SJCRH30 (cell line): ENCODE measurements around the gene ARHGAP5. TPM values are rescaled to one million over a fixed set of nuclear protein-coding genes. Genes with fewer than 3 reads are reported as not detected.

ENCODE experiments used
- DNase-seq, 2 experiments: peaks; one replicate each; pipeline ENCODE4 v3.0.0-alpha.2; 2015 to 2020
- H3K27ac ChIP-seq: fragments of 250-450 bp; sonication (Bioruptor Pico); 2 replicates; pipeline ENCODE4 v1.5.1; 2020; ENCODE audit warnings: mild to moderate bottlenecking, moderate library complexity
- H3K27me3 ChIP-seq: fragments of 250-450 bp; sonication (Bioruptor Pico); 2 replicates; pipeline ENCODE4 v1.5.1; 2020; ENCODE audit warnings: mild to moderate bottlenecking, moderate library complexity
- H3K36me3 ChIP-seq: fragments of 250-450 bp; sonication (Bioruptor Pico); 2 replicates; pipeline ENCODE4 v1.5.1; 2020; ENCODE audit warnings: mild to moderate bottlenecking, moderate library complexity
- H3K4me1 ChIP-seq: fragments of 250-450 bp; sonication (Bioruptor Pico); 2 replicates; pipeline ENCODE4 v1.5.1; 2020; ENCODE audit warnings: mild to moderate bottlenecking, moderate library complexity
- H3K4me3 ChIP-seq: fragments of 250-450 bp; sonication (Bioruptor Pico); 2 replicates; pipeline ENCODE4 v1.5.1; 2020; ENCODE audit warnings: mild to moderate bottlenecking, moderate library complexity
- H3K9me3 ChIP-seq: fragments of 250-450 bp; sonication (Bioruptor Pico); replicated peaks from 2 replicates; pipeline ENCODE4 v1.5.1; 2020; ENCODE audit warnings: mild to moderate bottlenecking, moderate library complexity
- total RNA-seq: library from RNA; depleted of rRNA; stranded (reverse); fragments of >200 nt; shearing (Covaris generic); gene quantifications from 2 replicates; pipeline ENCODE4 v1.2.3, GENCODE V29; 2014

Gene ARHGAP5
- total RNA-seq, 1 experiment from 2014 or later = 178 TPM

DNA sequence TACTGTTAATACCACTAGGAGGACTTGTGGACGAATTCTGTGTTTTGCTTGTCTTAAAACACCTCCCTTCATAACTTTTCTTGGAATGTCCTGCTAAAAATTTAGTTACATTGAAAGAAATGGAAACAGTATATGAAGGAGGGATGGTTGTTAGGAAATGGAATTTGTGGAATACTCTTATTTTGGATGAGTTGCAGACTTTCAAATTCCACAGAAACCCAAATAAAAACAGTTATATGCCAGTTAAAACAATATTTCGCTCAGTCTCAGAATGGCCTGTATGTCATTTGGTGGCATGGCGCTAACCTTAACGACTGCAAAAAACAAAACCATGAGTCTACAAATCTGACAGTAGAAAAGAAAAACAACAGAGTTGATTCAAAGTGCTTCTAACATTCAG, 12.2 kb upstream of the ARHGAP5 start:
- Histone ChIP-seq H3K27me3 (no peaks in the 10 kb centered on the region), H3K27ac (no peak overlapping the region), H3K9me3 (no peaks in the 10 kb centered on the region), H3K4me1 (no peaks in the 10 kb centered on the region), H3K36me3 (no peaks in the 10 kb centered on the region), H3K4me3 (no peak overlapping the region)
- no peak for DNase-seq

DNA sequence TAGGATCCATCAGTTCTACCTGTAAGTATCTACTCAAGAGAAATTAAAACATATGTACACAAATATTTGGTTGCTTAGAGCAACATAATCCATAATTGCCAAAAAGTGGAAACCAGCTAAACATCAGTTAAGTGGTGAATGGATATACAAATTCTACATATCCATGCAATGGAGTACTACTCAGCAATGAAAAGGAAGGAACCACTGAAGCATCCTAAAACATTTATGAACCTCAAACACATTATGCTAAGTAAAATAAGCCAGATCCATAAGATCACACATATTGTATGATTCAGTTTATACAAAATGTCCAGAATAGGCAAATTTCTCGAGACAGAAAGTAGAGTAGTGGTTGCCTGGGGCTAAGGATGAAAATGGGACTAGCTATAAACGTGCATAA, 8.4 kb upstream of the ARHGAP5 start:
- H3K36me3 ChIP-seq = no peaks in the 10 kb centered on the region
- no peak overlapping the region for H3K27ac ChIP-seq
- H3K4me3 ChIP-seq = no peak overlapping the region
- no peaks in the 10 kb centered on the region for H3K27me3 ChIP-seq
- no peak for DNase-seq
- H3K9me3 ChIP-seq = no peaks in the 10 kb centered on the region
- H3K4me1 ChIP-seq = no peaks in the 10 kb centered on the region

DNA sequence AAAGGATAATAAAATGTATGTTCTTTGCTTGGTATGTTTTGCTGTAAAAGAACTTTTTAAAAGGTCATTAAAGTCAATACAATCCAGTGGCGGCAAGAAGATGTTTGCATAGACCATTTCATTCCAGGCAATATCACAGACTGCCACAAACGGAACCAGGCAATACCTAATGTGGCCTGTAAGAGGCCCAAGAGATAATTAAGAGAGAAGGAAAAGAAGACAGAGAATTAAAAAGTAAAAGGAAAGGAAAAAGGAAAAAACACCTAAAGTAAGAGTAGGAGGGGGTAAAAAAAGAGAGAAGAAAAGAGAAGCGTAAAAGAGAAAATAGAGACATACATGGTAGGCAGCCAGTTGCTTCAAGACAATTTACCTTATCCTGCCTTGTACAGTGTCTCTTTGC, 6.8 kb upstream of the ARHGAP5 start:
- Histone ChIP-seq H3K9me3 (no peaks in the 10 kb centered on the region), H3K27ac (no peak overlapping the region)

DNA sequence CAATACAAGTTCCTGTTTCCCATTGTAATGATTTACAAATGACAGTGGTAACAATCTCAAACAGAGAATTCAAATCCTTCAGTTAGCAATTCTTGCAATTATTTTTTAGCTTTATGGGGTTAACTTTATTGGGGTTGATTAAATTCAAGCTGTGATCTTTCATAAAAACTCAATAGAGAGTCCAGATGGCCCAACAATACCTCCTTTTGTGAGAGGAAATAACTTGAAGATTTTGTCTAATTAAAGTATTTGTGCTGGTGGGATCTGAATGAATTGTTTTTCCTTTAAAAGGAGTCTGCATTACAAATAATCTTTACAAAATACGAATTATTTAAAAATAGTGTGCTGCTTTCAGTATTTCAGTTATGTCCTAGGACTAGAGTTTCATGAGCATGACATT, 4.4 kb upstream of the ARHGAP5 start:
- DNase-seq = no peak
- H3K4me3 ChIP-seq = no peak overlapping the region
- H3K27ac ChIP-seq = no peak overlapping the region
- H3K27me3 ChIP-seq = no peaks in the 10 kb centered on the region
- H3K4me1 ChIP-seq = 0 out of 2 replicates have a peak, but pooled peaks cover 4% of the 10 kb centered on the region
- H3K36me3 ChIP-seq = no peaks in the 10 kb centered on the region
- no peaks in the 10 kb centered on the region for H3K9me3 ChIP-seq

More for the DNA sequence above, 6.8 kb upstream of the ARHGAP5 start:
- H3K4me3 ChIP-seq = no peak overlapping the region
- H3K36me3 ChIP-seq = no peaks in the 10 kb centered on the region
- H3K4me1 ChIP-seq = 0 out of 2 replicates have a peak, but pooled peaks cover 4% of the 10 kb centered on the region
- DNase-seq = no peak
- no peaks in the 10 kb centered on the region for H3K27me3 ChIP-seq

DNA sequence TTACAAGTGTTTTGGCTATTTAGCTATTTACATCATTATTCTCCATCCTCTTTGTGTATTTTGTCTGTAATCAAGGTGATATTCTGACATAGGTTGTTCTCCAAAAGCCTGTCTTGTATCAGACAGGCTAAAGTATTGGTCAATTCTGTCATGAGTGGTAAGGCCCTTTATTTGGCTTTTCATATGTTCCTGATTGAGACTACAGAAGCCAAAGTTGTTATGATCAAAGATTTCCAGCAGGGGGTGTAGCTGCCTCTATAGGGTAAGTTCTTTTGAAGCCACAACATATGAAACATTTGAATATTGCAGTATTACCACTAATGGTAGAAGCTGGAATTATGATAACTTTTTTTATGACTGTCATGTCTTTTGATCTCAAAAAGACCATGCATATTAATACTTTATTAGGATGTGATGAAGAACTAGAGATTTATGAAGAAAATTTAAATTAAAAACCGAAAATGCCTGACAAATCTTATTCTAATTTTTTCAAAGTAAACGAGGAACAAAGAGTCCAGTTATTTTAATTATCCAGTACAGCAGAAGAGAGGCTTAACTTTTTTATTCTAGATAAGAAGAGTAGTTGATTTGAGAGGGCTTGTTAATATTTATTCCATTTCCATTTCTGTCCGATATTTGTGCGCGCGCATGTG, 3.4 kb upstream of the ARHGAP5 start:
- Histone ChIP-seq H3K27ac (no peak overlapping the region), H3K9me3 (no peaks in the 10 kb centered on the region), H3K4me3 (no peak overlapping the region), H3K36me3 (no peaks in the 10 kb centered on the region), H3K27me3 (no peaks in the 10 kb centered on the region), H3K4me1 (0 out of 2 replicates have a peak, but pooled peaks cover 4% of the 10 kb centered on the region)
- peak; percentile 60 to 89 for DNase-seq

DNA sequence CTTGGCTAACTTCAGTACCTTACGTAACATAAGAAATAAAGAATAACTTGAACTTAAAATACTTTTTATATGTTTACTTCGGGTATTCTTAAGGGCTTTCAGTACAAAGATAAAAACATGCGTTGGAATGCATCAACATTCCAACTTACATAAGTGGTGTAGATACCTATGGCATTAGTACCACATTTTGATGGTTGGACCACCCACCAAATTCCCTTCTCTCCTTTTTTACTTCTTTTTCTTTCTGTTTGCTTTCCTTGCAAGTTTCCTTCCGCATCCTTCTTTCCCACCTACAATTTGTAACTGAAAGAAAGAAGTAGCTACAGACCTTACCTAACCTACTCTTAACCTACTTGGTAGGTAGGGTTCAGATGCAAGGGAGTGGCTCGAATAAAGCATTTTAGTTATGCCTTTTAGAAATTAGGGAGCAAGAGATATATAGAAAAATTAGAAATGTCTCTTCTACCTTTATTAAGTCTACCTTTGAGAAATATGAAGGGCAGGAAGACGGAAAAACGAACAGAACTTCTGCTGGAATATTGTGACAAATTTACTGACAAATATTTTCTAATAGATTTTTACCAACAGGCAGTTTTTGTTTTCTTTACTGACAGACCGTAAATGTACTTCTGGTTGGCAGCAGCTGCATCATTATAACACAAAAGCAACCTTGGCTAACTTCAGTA, 2.1 kb upstream of the ARHGAP5 start:
- peak overlapping the region; percentile 98 for H3K4me3 ChIP-seq

DNA sequence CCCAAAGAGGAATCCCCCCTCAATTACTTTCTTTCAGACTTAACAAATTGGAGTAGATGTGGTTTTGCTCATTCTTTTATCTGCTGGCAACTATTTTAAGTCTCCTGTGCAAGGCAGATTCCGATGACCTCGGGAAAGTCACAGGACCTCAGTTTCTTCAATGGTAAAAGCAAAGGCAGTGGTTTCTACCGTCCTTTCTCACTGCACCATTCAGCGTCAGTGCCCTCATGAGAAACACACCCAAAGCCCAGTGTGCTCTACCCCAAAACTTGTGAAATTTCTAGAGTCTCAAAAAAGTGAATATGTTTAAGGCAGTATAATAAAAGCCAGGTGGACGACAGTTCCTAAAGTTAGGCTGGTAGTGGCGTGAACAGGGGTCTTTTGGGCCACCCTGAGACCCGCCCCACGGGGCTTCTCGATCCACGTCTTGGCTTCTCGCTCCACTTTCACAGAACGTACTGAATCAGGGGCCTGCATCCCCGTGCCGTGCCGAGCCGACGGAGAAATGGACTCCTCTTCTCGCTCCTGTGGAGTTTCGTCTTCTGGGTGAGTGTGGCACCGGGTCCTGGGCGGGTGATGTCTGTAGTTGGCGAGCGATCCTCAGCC, 1.3 kb upstream of the ARHGAP5 start:
- Histone ChIP-seq H3K9me3 (no peaks in the 10 kb centered on the region), H3K27ac (peak overlapping the region; percentile 81), H3K4me1 (peaks cover 8% of the 10 kb centered on the region; the same call in 1 of the 2 replicates), H3K27me3 (no peaks in the 10 kb centered on the region), H3K36me3 (no peaks in the 10 kb centered on the region; the same call in 1 of the 2 replicates), H3K4me3 (peak overlapping the region; percentile 98)
- peak; percentile 17 to 52 for DNase-seq

More for the DNA sequence above, 2.1 kb upstream of the ARHGAP5 start:
- H3K27ac ChIP-seq = peak overlapping the region; percentile 81; the same call in 1 of the 2 replicates
- H3K9me3 ChIP-seq = no peaks in the 10 kb centered on the region
- no peaks in the 10 kb centered on the region for H3K36me3 ChIP-seq
- H3K27me3 ChIP-seq = no peaks in the 10 kb centered on the region
- no peak for DNase-seq
- peaks cover 8% of the 10 kb centered on the region; the same call in 1 of the 2 replicates for H3K4me1 ChIP-seq

DNA sequence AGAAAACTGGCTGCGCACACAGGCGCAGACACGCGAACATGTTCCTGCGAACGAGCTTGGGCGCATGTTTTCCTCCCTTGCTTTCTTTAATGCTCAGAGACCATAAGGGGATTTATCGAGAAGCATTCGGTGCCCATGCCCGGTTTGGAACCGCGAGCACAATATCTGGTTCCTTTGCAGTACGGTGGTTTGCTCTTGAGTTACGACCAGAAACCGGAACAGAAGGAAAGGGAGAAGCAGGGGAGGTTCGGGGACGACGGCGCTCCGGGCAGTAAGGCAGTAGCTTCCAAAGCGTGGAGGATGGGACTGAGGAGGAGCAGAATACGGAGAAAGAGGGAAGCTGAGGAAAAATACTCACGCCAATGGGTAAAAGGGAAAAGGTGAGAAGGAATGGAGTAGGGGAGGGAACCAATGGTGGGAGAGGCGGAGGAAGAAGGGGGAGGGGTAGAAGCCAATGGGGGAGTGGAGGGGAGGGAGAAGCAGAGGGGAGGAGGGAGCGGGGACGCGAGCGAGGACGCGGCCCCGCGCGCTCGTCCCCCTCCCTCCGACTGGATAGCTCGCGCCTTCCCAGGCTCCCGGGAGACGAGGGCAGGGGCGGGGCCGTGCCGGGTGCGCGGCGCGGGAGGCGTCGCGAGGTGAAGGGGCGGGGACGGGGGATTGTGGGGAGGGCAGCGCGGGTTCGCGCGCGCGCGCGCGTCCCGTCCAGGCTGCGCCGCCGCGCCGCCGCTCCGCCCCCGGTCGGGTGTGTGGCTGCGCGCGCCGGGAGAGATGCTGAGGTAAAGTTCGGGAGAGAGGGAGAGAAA, 625 bp upstream of the ARHGAP5 start:
- peaks cover 8% of the 10 kb centered on the region; the same call in 1 of the 2 replicates for H3K4me1 ChIP-seq
- H3K27me3 ChIP-seq = no peaks in the 10 kb centered on the region

DNA sequence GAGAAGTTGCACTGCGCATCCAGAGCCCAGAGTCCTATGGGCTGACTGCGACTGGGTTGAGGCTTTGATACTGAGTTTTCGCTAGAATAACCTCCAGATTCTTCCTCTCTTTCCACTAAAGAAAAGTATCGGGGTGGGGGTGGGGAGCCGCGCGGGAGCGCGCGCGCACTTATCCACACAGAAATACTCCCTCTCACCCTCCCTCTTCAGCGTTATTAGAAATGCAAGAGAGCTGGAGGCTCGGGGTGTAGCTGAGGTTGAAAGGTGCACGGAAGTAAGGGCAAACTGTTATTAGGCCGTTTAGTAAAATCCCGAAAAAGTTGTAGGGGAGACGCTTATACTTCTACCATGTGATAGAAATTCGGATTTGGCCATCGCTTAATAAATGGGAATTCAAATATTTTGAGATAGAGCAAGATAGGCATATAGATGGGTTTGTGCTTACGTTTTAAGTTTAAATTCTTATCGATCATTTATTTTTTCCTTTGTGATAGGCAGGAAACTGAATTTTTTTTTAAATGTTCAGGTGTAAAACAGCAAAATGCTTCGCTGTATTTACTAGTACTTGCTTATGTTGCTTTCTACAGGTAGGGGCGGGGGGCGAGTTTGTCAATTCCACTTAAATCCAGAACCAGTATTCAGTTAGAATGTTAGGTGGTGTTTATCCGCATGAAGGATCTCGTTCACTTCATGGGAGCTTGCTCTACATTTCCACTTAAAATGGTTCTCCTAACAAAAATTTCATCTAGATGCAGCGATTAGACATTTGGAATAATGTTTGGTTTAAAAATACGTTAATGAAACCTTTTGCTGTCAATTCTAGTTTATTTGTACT, 1.1 kb downstream of the ARHGAP5 start:
- H3K4me1 ChIP-seq = peaks cover 8% of the 10 kb centered on the region; the same call in 1 of the 2 replicates
- peak; percentile 20 to 28 for DNase-seq
- H3K27me3 ChIP-seq = no peaks in the 10 kb centered on the region
- no peaks in the 10 kb centered on the region; the same call in 1 of the 2 replicates for H3K36me3 ChIP-seq
- H3K9me3 ChIP-seq = no peaks in the 10 kb centered on the region; the same call in 1 of the 2 replicates
- H3K27ac ChIP-seq = peak overlapping the region; percentile 95
- peak overlapping the region; percentile 98 for H3K4me3 ChIP-seq

More for the DNA sequence above, 625 bp upstream of the ARHGAP5 start:
- H3K36me3 ChIP-seq = no peaks in the 10 kb centered on the region; the same call in 1 of the 2 replicates
- peak overlapping the region; percentile 98 for H3K4me3 ChIP-seq
- no peaks in the 10 kb centered on the region for H3K9me3 ChIP-seq
- DNase-seq = peak; percentile 96 to 97
- H3K27ac ChIP-seq = peak overlapping the region; percentile 81

DNA sequence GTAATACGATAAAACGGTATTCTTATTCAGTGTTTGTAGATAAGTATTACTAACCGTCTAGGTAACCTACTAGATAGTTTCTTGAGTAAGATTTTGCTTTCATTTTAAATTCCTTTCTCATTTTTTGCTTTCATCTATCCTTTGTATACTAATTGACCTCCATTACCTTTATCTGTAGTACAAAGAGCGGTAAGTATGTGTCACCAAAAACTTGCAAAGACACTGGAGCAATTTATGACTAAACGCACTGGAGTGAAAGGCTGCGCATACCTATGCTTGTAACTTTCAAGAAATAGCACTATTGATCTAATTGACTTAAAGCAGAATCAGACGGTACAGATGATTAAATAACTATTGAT, 1.7 kb downstream of the ARHGAP5 start:
- Histone ChIP-seq H3K4me3 (peak overlapping the region; percentile 98), H3K4me1 (peaks cover 8% of the 10 kb centered on the region; the same call in 1 of the 2 replicates), H3K9me3 (no peaks in the 10 kb centered on the region; the same call in 1 of the 2 replicates), H3K27me3 (no peaks in the 10 kb centered on the region), H3K36me3 (no peaks in the 10 kb centered on the region; the same call in 1 of the 2 replicates), H3K27ac (peak overlapping the region; percentile 95; the same call in 1 of the 2 replicates)
- DNase-seq = peak in 1 of 2 experiments; percentile 22

DNA sequence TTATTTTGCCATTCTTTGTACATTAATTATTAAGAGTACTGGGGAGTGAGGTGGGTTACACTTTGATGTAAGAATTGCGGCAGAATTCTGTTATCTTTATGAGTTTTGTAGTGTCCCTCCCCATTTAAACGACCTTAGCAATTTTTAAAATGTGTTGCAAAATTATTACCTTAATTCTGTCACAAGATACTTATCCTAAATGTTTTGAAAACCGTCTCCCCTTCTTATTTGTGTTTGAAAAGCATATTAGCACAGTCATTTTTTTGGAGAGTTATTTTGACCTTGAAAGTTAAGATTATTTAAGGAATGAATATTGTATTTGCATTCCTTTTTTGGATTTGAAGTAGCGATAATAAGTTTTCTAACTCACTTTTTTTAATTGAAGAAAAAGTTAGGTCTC, 2.2 kb downstream of the ARHGAP5 start:
- H3K27me3 ChIP-seq = no peaks in the 10 kb centered on the region
- H3K36me3 ChIP-seq = no peaks in the 10 kb centered on the region; the same call in 1 of the 2 replicates
- peak overlapping the region; percentile 98 for H3K4me3 ChIP-seq
- H3K9me3 ChIP-seq = no peaks in the 10 kb centered on the region; the same call in 1 of the 2 replicates
- H3K27ac ChIP-seq = no peak overlapping the region
- no peak for DNase-seq
- peaks cover 8% of the 10 kb centered on the region; the same call in 1 of the 2 replicates for H3K4me1 ChIP-seq

DNA sequence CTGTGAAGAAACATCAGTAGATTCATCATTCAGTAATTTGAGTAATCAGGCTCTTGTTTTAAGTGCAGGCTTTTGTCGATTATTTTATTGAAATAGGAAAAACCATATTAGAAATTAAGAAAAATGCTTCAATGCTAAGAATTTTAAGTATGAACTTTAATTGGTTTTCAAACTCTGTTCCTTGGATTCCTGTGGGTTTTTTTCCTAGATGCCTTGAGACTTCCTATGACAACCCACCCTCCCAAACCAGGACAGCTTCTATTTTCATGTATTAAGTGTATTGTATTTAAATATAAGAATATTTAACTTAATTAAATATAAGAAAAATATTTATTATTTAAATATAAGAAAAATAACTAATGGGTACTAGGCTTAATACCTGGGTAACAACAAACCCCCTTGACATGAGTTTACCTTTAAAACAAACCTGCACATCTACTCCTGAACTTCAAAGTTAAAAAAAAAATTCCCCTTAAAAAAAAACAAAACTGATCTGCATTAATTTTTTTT, 3.0 kb downstream of the ARHGAP5 start:
- Histone ChIP-seq H3K27me3 (no peaks in the 10 kb centered on the region), H3K27ac (no peak overlapping the region), H3K4me1 (peaks cover 4% of the 10 kb centered on the region; the same call in 1 of the 2 replicates), H3K9me3 (no peaks in the 10 kb centered on the region; the same call in 1 of the 2 replicates), H3K36me3 (no peaks in the 10 kb centered on the region; the same call in 1 of the 2 replicates), H3K4me3 (no peak overlapping the region)
- DNase-seq = no peak

DNA sequence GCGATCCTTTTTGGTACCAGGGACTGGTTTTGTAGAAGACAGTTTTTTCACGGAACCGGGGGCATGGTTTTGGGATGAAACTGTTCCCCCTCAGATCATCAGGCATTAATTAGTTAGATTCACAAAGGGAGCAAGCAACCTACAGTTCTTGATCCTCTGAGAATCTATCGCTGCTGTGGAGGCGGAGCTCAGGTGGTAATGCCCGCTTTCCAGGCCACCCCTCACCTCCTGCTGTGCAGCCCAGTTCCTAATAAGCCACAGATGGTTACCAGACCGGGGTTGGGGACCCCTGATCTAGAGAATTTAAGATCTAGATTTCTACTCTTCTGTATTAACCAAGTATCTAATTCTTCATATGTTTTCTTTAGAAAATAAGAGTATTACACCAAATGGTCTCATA, 4.8 kb downstream of the ARHGAP5 start:
- Histone ChIP-seq H3K9me3 (no peaks in the 10 kb centered on the region; the same call in 1 of the 2 replicates), H3K27me3 (no peaks in the 10 kb centered on the region), H3K4me1 (peaks cover 6% of the 10 kb centered on the region), H3K36me3 (peaks cover 3% of the 10 kb centered on the region), H3K4me3 (no peak overlapping the region), H3K27ac (no peak overlapping the region)
- no peak for DNase-seq
